Activated CD8-positive, alpha-beta memory T cell treated with anti-CD3 and anti-CD28 coated beads, Interleukin-2, amount 50 U/mL, for 48 hours (primary cell): Measurements from ENCODE around the gene CTNND2.

Experiments
- DNase-seq: peaks from one replicate; pipeline ENCODE4 v3.0.0-alpha.2; 2020

CTNND2 gene

DNA sequence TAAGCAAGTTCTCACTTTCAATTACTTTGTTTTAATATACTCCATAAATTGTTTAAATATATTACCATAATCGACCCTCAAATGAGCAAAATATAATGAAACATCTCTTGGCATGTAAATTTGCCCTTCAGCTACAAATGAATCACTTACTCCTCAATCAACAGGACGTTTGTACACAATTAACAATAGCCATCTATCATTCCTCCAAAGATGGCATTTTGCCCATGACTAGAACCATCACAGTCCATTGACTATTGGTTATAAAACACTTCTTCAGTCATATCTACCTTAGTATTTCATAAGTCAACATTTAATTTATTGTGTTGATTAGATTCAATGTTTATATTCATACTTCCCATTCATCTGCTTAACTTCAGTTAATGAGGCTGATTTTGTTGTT, 127.2 kb downstream of the CTNND2 start:
- no peak for DNase-seq

DNA sequence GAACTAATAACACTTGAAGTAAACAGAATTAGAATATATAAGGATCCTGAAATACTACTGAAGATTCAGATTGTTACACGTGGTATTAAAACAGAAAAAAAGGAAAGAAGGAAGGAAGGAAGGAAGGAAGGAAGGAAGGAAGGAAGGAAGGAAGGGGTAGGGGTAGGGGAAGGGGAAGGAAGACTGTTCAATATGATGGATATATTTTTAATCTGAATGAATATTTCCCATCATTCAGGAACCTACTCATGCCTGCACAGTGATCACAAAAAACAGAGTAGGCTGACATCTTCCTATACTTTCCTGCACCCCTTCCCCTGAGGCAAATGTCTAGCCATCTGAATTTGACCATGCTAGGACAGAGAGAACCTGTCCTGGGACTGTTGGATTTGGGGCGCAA, 133.9 kb downstream of the CTNND2 start:
- no peak for DNase-seq

DNA sequence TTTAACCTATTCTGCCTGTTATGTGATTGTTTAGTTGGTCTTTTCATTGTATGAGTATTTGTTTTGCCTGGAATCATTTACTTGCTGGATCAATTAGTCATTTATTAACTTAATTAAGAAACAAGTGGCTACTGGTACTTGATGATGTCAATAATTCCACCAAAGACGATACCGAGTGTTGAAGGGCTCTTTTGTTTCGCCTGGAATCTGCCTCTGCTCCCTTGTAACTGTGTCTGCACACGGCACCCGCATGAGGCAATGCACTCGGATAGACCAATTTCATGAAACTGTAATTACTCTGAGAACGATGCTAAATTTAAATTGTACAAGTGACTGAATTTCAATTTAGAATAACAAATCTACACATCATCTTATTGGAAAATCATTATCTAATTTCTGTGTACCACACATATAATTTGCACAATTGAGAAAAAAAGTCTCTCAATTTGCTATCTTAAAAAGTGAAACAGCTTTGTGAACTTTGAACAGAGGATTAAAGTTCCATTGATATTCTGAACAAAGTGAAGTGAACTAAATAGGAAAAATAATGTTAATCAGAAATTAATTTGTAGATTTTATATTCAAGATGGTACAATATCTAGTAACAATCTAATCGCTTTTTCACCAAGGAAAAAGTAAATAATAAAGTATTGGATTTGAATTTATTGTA, 143.2 kb downstream of the CTNND2 start:
- no peak for DNase-seq

DNA sequence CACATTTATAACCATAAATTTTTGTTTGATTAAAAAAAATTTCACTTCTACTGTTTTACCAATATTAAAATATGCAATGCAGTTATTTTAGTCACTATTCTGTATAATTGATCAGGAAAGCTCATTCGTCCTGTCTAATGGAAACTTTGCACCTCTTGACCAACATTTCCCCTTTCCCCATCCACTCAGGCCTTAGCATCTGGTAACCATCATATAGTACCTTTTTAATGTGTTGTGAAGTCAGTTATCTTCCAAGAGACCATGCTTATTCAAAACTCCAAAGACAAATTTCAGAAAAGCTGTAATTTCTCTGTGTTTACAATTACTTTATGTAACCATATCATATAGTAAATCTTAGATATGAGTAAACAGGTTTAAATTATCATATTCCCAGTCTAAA, 145.9 kb downstream of the CTNND2 start:
- DNase-seq, result no peak

GRCh38 chr5:11757661-11758060, 146.6 kb downstream of the CTNND2 start:
- no peak for DNase-seq

DNA sequence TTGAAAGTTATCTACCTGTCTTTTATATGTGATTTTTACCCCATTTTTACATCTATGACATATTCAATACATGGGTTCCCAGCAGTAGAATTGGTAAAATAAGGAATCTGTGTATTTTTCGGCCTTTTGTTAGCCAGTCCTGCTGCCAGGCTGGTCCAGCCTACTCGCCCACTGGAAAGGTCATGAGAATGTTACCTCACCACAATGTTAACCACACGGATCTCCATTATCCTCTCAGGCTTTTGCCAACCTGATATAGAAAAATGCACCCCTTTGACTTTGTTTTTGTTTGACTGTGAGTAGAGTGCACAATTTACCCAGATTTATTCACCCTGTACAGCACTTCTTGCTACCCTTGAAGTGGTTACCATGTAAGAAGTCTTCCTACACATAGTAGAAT, 167.2 kb downstream of the CTNND2 start:
- DNase-seq, result no peak

- DNase-seq, result no peak
Observed at GRCh38 chr5:11734369-11734768, 169.9 kb downstream of the CTNND2 start.

GRCh38 chr5:11733840-11734192, 170.4 kb downstream of the CTNND2 start:
- no peak for DNase-seq

GRCh38 chr5:11733185-11733839, 170.9 kb downstream of the CTNND2 start:
- no peak for DNase-seq

- DNase-seq, result no peak
Observed at GRCh38 chr5:11724940-11725339, 179.3 kb downstream of the CTNND2 start.

- no peak for DNase-seq
Observed at GRCh38 chr5:11719888-11720481, 184.3 kb downstream of the CTNND2 start.

DNA sequence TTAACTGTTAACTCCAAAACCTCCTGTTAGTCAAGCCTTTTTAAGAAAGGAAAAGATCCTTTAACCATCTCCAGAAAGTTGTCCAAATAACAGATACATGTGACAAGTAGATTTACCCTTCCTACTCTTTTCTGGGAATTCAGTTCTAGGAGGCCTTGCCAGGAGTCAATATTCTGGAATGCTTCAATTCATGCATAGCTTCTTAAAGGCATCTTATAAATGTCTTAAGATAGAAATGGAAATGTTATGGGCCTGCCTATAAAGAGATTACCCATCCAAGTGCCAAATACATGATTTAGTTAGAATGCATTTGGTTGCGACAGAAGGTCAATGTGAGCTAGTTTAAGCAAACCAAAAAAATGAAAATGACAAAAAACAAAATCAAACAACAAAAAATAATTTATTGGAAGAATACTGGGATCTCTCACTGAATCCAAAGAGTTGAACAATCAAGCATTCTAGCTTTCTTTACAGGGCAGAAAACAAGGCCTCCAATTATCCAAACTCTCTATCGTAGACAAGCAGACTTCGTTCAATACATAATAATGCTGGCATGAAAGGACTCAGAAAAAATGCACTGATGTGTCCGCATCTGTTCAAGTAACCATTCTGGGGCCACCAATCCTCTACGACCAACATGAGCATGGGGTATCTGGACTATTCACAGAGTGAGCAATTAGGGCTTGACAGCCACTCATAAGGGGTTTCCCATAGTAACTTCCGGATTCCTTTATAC, 188.6 kb downstream of the CTNND2 start:
- no peak for DNase-seq

DNA sequence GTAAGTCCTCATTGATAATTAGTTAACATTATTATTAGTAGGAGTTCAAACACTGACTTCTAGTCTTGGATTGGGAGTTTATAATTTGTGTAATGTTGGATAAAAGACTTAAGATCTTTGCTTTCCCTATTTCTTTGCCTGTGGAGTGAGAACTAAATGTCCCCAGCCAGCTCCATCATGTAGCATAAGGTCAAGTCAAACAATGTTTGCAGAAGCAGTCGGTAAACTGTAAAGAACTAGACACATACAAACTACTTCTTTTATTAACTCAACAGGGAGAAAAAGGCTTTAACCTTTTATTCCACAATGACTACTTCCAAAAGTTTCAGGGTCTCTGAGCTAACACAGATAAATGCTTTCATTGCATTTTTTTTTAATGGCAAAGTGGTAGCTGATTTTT, 192.3 kb downstream of the CTNND2 start:
- no peak for DNase-seq

DNA sequence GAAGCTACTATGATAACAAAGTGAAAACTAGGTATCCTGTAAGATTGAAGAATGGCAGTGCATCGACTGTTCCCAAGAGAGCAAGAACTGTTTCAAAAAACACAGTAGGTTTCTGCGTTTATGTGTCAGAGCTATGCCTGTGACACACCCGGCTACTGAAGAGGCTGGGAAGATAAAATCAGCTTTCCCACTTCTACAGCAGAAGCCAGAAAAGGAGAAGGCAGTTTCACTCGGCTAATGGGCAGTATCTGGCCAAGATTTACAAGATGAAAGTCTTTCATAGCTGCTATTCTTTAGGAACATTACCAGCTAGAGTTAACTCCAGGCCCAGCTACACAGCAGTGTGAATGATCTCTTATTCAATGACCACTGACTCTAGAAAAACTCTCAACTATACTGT, 195.2 kb downstream of the CTNND2 start:
- no peak for DNase-seq

GRCh38 chr5:11704916-11705315, 199.3 kb downstream of the CTNND2 start:
- DNase-seq, result no peak

- DNase-seq, result no peak
Observed at GRCh38 chr5:11700391-11700790, 203.9 kb downstream of the CTNND2 start.

DNA sequence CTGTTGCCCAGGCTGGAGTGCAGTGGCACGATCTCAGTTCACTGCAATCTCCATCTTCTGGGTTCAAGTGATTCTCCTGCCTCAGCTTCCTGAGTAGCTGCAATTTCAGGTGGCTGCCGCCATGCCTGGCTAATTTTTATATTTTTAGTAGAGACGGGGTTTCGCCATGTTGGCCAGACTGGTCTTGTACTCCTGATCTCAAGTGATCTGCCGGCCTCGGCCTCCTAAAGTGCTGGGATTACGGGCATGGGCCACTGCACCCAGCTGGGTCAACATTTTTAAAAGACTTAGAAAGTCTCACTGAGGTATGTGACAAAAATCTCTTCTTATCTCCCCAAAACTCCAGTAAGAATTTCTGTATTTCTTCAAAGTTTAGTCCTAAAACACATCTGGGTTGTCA, 211.6 kb downstream of the CTNND2 start:
- no peak for DNase-seq

DNA sequence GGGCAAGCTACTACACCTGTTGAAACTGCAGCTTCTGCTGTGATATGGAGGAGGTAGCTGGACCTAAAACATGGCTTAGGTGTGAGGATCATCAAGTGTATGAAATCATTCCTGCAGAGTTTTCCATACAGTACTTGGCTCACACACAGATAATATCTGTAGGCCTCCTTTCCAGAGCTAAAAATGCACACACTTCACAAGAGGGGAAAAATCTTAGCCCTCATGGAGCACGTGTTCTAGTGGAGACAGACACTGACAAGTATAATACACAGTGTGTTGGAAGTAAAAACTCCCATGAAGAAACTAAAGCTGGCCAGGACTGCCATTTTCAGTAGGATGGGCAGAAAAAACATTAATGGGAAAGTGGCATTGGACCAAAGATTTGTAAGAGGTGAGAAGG, 216.7 kb downstream of the CTNND2 start:
- no peak for DNase-seq

GRCh38 chr5:11684607-11685006, 219.6 kb downstream of the CTNND2 start:
- no peak for DNase-seq

DNA sequence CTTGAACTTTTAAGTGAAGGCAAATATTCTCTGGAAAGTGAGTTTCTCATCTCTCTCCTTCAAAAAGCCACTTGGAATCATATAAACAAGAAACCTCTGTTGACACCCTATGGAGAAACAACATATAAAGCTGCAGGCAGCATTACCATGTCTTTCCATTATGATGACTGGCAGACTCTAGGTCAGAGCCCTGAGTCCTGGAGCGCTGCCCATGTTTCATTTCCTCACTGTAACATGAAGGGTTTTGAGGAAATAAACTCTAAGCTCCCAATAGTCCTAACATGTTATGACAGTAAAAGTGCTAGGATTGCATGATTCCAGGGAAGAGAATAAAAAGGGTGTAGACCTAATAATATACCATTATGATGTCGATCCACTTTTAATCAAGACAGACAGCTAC, 220.6 kb downstream of the CTNND2 start:
- DNase-seq, result no peak

DNA sequence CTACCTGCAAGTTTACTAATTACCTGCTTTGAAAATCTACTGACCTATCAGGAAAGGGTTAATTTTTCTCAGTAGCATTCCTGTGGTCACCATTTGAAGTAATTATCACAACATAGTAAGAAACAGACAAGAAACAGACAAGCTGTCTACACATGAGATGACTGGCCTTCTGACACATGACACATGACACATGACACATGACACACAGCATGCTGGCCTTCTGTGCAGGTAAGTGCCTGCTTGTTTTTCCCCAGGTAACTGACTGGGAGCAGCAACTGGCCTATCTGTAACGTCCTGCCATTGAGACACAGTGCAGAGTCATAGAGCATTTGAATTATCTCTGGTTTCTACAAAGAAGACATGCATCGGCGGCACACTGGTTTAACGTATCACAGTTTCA, 222.4 kb downstream of the CTNND2 start:
- no peak for DNase-seq

GRCh38 chr5:11679676-11680075, 224.6 kb downstream of the CTNND2 start:
- DNase-seq, result no peak

- DNase-seq, result no peak
Observed at GRCh38 chr5:11675184-11675583, 229.1 kb downstream of the CTNND2 start.
